UCSD-AML1 (cell line): Measurements from ENCODE around the gene RNF19B.

Experiments used
- DNase-seq: peaks from one replicate; lab custom pipeline; 2025; ENCODE audit not compliant: unreplicated experiment; lab: John Stamatoyannopoulos, UW

RNF19B gene

DNA sequence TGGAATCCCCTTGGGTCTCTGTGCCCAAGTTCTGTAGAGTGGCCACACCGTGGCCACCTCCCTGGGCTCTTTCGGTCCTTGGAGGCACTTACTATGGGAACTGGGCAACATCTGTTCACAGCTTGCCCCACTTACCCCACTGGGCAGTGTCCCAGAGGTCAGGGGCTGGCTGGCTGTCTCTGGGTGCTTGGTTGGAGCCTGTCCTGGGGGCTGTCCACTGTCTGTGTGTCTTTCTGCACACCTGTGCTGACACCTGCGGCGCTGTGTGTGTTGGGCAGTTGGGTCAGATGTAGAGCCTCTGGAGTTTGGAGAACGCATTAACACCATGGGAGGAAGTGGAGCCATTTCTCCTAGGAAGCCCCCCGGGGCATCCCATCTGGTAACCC lies 62.1 kb downstream of the RNF19B start:
- no peak for DNase-seq

DNA sequence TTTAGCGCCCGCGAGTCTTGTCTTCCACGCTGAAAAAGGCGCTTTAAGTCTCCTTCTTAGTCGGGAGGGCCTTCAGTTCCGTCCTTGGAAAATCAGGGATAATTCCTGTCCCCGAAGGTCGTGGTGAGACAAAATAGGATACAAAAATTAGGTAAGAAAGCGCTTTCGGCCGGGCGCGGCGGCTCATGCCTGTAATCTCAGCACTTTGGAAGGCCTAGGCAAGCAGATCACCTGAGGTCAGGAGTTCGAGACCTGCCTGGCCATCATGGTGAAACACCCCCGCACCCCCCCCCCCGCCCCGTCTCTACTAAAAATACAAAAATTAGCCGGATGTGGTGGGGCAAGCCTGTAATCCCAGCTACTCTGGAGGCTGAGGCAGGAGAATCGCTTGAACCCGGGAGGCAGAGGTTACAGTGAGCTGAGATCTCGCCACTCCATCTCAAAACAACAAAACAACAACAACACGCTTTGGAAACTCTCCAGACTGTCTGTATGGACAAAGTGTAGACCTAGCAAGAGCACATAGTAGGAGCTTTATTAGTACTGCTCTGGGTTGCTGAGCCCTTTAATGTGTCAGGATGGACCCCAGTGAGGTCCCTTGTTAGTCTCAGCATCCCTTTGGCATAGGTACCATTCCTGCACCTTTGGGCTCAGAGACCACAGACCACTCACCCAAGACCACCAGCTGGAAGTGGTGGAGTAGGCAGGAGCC lies 62.6 kb downstream of the RNF19B start:
- DNase-seq = no peak

GRCh38 chr1:32900956-32901822 lies 63.4 kb downstream of the RNF19B start, which contains the start of gene TMEM54:
TMEM54 (minus strand) TSS chr1:32901389; CDS start chr1:32901238, 151 bp downstream.
- no peak for DNase-seq

GRCh38 chr1:32900371-32900955 lies 64.1 kb downstream of the RNF19B start:
- DNase-seq = no peak

DNA sequence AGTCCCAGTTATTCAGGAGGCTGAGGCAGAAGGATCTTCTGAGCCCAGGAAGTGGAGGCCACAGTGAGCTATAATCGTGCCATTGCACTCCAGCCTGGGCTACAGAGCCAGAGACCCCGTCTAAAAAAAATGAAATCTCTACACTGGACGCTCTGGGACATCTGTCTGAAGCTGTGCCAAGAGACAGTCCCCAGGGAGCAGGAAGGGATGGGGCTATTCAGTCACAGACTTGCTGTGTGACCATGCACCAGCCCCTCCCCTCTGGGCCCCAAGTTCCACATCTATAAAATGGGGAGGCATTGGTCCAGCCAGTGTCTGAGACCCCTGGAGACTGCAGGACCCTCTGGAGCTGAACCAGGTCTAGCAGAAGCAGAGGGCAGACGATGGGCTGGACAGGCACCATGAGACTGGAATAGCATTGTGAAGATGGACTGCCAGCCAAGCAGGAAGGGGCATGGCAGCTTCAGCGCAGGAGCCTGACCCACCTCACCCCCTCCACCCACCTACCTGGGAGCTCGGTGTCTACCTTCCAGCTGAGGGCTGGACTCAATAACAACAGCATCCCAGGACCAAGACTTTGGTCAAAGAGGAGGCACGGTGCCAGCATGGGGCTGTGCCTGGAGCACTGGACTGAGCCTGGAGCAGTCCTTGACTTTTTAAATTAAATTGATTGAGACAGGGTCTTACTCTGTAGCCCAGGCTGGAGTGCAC lies 64.9 kb downstream of the RNF19B start:
- no peak for DNase-seq

GRCh38 chr1:32898958-32899357 lies 65.7 kb downstream of the RNF19B start:
- no peak for DNase-seq

GRCh38 chr1:32898056-32898455 lies 66.6 kb downstream of the RNF19B start:
- DNase-seq = no peak

DNA sequence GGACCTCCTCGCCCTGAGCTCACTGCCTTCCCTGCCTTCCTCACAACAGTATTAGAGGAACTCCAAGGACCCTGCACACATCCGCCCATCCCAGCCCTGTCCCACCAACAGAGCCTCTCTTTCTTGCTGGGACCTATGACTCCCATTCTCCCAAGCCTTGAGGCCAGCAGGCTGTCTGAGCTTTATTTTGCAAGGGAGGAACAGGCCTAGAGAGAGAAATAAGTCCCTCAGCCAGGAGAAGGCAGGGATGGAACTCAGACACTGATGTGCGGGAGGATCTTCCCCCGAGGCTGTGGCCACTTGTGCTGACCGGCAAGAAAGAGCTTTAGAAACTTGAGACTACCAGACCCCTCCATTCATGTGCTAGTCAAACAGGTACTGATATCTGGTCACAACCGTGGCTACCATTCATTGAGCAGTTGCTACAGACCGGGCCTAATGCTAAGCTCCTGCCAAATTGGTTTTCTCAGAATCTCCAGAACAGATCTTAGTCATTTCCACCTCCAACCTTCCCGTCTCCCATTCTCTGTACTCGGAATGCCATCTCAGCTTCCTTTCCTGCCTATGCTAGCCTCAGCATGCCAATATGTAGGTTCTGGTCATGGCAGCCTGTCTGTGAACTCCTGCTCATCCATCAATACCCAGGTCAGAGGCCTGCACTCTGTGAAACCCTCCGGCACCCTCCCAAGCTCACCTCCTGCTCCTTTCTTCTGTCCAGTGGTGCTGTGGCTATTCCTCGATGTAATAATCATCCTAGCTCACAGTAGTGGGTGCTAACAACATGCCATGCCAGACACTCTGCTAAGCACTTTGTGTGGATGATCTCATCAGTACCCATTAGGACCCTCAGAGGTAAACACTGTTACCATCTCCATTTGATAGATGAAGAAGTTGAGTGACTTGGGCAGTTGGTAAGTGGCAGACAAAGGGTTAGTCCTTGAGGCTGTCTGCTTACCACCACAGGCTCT lies 67.2 kb downstream of the RNF19B start:
- no peak for DNase-seq

DNA sequence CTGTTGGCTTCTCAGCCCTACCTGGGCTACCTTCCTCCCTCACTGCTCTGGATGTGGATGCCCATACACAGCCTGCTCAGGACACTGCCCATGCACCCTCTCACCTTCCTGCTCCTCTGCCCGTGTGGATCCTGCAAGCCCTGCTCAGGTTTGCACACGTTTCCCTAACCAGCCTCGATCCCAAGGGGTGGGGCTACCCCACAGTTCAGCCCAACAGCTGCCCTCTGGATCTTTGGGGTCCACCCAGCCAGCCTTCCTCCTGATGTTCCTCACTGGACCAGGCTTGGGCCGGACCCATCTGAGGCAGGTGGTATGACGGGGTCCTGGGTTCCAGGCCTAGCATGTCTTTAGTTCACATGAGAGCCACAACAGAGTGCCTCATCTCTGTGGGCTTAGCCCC lies 68.2 kb downstream of the RNF19B start:
- DNase-seq = no peak

DNA sequence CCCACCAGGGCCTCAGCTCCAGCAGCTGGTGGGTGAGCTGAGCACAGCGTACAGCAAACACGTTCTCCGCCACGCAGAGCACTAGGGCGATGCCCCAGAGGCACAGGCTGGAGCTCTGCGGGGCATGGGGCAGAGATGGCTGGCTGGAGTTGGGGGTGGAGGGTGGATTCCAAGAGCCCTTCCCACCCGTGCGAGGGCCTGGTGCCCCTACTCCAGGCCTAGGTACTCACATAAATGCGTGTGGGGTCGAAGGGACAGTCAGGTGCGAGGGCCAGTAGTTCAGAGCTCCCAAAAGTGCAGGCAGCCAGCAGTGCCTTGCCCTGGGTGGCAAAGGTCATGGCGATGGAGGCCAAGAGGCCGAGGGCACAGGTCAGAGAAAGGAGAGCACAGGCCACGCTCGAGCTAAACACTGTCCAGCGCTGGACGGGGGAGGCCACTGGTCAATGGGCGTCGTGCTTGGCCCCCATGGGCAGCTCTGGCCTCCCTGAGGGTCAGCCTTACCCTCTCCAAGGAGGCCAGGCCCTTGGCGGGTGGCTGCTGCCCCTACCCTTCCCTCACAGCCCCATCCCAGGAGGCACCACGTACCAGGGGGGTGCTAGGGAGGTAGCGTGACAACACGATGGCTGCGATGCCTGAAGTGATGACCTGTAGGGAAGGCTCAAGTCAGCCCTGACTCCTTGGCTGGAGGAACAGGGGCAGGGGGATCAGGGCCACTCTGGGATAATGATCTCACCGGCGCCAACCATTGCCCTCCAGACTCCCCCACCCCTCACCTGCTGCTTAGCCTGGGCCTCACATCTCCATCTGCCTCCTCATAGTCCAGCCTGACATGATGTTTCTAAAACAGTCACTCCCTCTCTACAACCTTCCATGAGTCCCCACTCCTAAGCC lies 69.0 kb downstream of the RNF19B start:
- DNase-seq = no peak

DNA sequence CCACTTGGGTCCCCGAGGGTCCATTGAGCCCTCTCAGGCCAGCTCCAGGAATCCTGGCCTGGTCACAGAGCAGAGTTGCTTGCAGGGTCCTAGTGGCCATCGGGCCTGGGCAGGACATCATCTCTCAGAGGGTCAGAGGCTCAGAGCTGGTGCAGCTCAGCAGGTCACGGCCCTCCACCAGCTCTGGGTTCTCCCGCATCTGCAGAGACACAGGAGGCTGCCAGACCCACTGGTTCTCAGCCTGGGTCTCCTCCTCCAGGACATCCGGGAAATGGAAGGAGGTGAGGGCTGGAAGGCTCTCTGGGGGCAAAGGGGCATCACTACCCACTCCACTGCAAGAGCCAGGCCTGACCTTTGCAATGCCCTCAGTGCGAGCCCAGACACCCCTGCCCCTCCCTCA lies 69.9 kb downstream of the RNF19B start:
- no peak for DNase-seq

DNA sequence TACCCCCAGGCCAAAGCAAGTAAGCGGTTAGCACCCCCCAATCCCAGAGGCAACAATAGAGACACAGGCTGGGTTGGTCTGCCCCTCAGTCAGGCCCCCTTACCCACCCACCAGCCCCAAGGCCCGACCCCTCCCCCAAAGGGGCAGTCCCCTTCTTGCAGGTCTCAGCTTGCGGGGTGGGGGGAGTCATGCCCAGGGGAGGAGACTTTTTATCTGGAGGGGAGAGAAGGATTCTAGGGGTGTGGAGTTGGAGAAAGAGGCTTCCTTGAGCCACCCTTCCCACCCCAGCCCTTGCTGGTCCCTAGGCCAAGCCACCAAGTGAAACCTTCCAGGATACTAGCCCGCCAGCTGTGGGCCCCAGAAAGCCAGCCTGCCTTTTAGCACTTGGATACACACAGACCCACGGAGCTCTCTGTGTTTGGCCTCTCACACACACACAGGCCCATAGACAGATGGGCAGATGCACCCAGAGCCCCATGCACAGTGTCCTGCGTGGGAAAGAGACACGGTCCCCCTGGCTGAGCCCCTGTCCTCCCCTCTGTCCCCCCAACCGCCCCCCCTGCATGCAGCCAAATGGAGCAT lies 70.5 kb downstream of the RNF19B start:
- no peak for DNase-seq

- no peak for DNase-seq
Measured at GRCh38 chr1:32893198-32894018, 71.2 kb downstream of the RNF19B start.

DNA sequence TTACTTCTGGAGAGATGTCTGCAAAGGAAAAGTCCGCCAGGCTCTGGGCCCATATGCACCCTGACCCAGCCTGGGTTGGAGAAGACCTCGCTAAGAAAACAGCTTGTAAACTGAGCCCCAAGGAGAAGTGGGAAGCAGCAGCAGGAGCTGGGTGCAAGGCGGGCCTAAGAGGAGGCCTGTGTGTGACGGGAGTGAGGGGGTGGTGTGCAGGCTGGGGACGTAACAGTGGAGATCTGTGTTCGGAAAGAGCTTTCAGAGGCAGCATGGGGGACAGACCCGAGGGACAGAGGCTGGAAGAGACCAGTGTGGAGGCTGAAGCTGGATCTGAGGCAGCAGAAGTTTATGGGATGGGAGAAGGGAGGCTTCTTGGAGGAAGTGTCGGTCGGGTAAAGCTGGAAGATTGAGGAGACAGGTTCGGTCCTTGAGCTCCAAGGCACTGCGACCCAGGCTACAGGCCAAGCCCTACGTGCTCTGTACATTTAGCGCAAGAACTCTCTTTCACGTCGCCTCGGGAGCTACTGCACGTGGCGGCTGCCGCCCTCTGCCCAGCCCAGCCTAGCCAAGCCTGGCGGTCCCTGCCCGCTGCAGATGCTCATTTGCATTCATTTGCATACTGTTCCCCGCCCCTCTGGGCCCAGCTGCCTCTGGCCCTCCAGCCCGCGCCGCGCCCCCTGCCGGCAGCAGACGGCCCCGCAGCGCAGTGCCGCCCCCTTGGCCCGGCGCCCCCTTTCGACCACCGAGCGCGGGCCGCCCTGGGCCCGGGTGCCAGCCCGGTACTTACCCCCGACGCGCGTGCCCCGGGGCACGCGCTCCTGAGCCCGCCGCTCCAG lies 72.0 kb downstream of the RNF19B start:
- no peak for DNase-seq

- DNase-seq = no peak
Measured at GRCh38 chr1:32891630-32892029, 73.0 kb downstream of the RNF19B start.

DNA sequence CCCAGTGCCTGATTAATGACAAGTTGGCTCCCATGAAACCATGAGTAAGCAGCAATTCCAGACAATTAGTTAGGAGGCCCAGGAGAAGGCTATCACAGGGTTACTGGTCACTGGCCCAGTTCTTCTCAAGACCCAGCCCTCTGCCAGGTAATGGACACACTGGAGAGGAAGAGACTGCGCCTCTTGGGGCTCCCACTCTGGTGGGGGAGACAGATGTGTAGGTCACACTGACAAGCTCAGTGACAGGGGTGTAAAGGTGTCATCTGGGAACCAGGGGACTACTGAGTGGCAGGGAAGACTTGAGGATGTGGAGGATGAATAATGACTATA lies 73.4 kb downstream of the RNF19B start:
- no peak for DNase-seq

- DNase-seq = no peak
Measured at GRCh38 chr1:32890516-32891240, 73.9 kb downstream of the RNF19B start.
